Naive thymus-derived CD4-positive, alpha-beta T cell (primary cell): Measurements from ENCODE around the gene CEP72. TPM values are rescaled to one million over a fixed set of nuclear protein-coding genes. Genes with fewer than 3 reads are reported as not detected.

Experiments
- ATAC-seq: fragments of 150-1000 bp; cut with Tn5 transposase; 2 replicates; pipeline ENCODE4 v1.10.0; 2021; ENCODE audit warnings: mild to moderate bottlenecking, moderate library complexity
- CTCF ChIA-PET: fragments of 350-600 bp; sonication (Branson Sonifier 250); formaldehyde crosslinking; loops from one replicate; lab custom pipeline; 2021; ENCODE audit warnings: antibody characterized with exemption; lab: Charles Lee
- POLR2A ChIA-PET: fragments of 350-600 bp; sonication (Branson Sonifier 250); formaldehyde crosslinking; loops from one replicate; lab custom pipeline; 2021; ENCODE audit warnings: antibody characterized with exemption, inconsistent platforms; lab: Charles Lee
- DNase-seq, 9 donors: peaks; one replicate each; pipeline versions ENCODE4 v3.0.0 to v3.0.0-alpha.2; 2020 to 2022; ENCODE audit warnings: mixed read lengths in 1 of 9
- H3K27ac ChIP-seq: one replicate; pipeline ENCODE4 v1.7.0; 2013; ENCODE audit warnings: mild to moderate bottlenecking, low read depth, low read length, moderate library complexity
- H3K27me3 ChIP-seq, 2 donors: one replicate each; pipeline ENCODE4 v1.7.0; 2013; ENCODE audit warnings: low read length in 2 of 2, mild to moderate bottlenecking in 2 of 2, moderate library complexity in 2 of 2; ENCODE audit not compliant: control insufficient read depth in 2 of 2, insufficient read depth in 2 of 2
- H3K36me3 ChIP-seq, 3 experiments: 1 replicate in 2 of 3; 2 replicates in 1 of 3; pipeline ENCODE4 v1.7.0; 2013; ENCODE audit warnings: low read length in 3 of 3, mild to moderate bottlenecking in 3 of 3, moderate library complexity in 1 of 3; ENCODE audit not compliant: insufficient read depth in 3 of 3, control insufficient read depth in 2 of 3
- H3K4me1 ChIP-seq, 2 donors: one replicate each; pipeline ENCODE4 v1.7.0; 2013; ENCODE audit warnings: low read length in 2 of 2, mild to moderate bottlenecking in 2 of 2, moderate library complexity in 1 of 2; ENCODE audit not compliant: control insufficient read depth in 2 of 2, insufficient read depth in 2 of 2
- H3K4me3 ChIP-seq: 2 replicates; pipeline ENCODE4 v1.7.0; 2013; ENCODE audit warnings: mild to moderate bottlenecking, low read length
- H3K9me3 ChIP-seq, 3 experiments: 1 replicate in 2 of 3; 2 replicates in 1 of 3; pipeline ENCODE4 v1.7.0; 2013; ENCODE audit warnings: low read length in 3 of 3; ENCODE audit not compliant: control insufficient read depth in 2 of 3
- H3K27ac Mint-ChIP-seq, 9 donors: one replicate each; pipeline ENCODE4 v1.8.0; 2020 to 2022; ENCODE audit warnings: mixed read lengths in 9 of 9, mild to moderate bottlenecking in 8 of 9, moderate library complexity in 5 of 9, inconsistent platforms in 2 of 9
- H3K27me3 Mint-ChIP-seq, 5 donors: one replicate each; pipeline ENCODE4 v1.8.0; 2021 to 2022; ENCODE audit warnings: mixed read lengths in 5 of 5, mild to moderate bottlenecking in 1 of 5
- H3K36me3 Mint-ChIP-seq, 5 donors: one replicate each; pipeline ENCODE4 v1.8.0; 2020 to 2022; ENCODE audit warnings: mixed read lengths in 5 of 5, mild to moderate bottlenecking in 3 of 5, inconsistent platforms in 1 of 5
- H3K4me1 Mint-ChIP-seq, 7 donors: one replicate each; pipeline ENCODE4 v1.8.0; 2020 to 2022; ENCODE audit warnings: mixed read lengths in 7 of 7, mild to moderate bottlenecking in 3 of 7, inconsistent platforms in 1 of 7
- H3K4me3 Mint-ChIP-seq, 10 donors: one replicate each; pipeline ENCODE4 v1.8.0; 2020 to 2022; ENCODE audit warnings: mild to moderate bottlenecking in 10 of 10, mixed read lengths in 10 of 10, moderate library complexity in 6 of 10, inconsistent platforms in 2 of 10
- H3K9me3 Mint-ChIP-seq, 11 donors: one replicate each; pipeline ENCODE4 v1.8.0; 2020 to 2022; ENCODE audit warnings: mixed read lengths in 11 of 11, mild to moderate bottlenecking in 4 of 11, inconsistent platforms in 1 of 11, moderate library complexity in 1 of 11
- intact Hi-C, 2 donors: fragments of 100-400 bp; cut with micrococcal nuclease; formaldehyde crosslinking; loops; one replicate each; pipeline ENCODE4 v1.15.1; 2023
- polyA plus RNA-seq, 2 donors: library from polyadenylated mRNA; unstranded; fragments of 300-500 nt; fragmentation: Illumina TruSeq; gene quantifications; one replicate each; pipeline ENCODE4 v1.2.3, GENCODE V29; 2021
- total RNA-seq, 6 experiments: library from RNA in 5 of 6; stranded (reverse) in 5 of 6; gene quantifications; 1 replicate in 5 of 6; 2 replicates in 1 of 6; pipeline ENCODE4 v1.2.3 and lab custom pipeline; 2021 to 2026

The CEP72 gene
- total and polyA plus RNA-seq, 7 experiments from 2014 or later: 6.0 to 33.8 (median 16.4) TPM

- no peak for ATAC-seq
- H3K27ac Mint-ChIP-seq: no peak overlapping the region
- intact Hi-C loops: no loop called here
- no peak overlapping the region for H3K4me3 Mint-ChIP-seq
- no peak overlapping the region for H3K4me3 ChIP-seq
- POLR2A ChIA-PET: no interaction called here
- H3K27me3 ChIP-seq: no peaks in the 10 kb centered on the region
- DNase-seq: no peak
- H3K36me3 ChIP-seq: peaks cover 0 to 66% (median 0%) of the 10 kb centered on the region in 3 experiments
- H3K9me3 ChIP-seq: no peaks in the 10 kb centered on the region
- H3K27me3 Mint-ChIP-seq: no peaks in the 10 kb centered on the region
- peaks cover 0 to 4% (median 0%) of the 10 kb centered on the region in 11 donors for H3K9me3 Mint-ChIP-seq
- CTCF ChIA-PET: no interaction called here
- no peak overlapping the region for H3K27ac ChIP-seq
- H3K4me1 ChIP-seq: no peaks in the 10 kb centered on the region
- peaks cover 18 to 38% (median 22%) of the 10 kb centered on the region in 5 donors for H3K36me3 Mint-ChIP-seq
- peaks cover 0 to 4% (median 0%) of the 10 kb centered on the region in 7 donors for H3K4me1 Mint-ChIP-seq
Measured at GRCh38 chr5:661891-662750, 50.0 kb downstream of the CEP72 start.

GRCh38 chr5:662751-663435 is 50.8 kb downstream of the CEP72 start:
- H3K4me3 ChIP-seq: no peak overlapping the region
- no peaks in the 10 kb centered on the region for H3K9me3 ChIP-seq
- H3K36me3 ChIP-seq: peaks cover 0 to 59% (median 0%) of the 10 kb centered on the region in 3 experiments
- H3K4me1 ChIP-seq: no peaks in the 10 kb centered on the region
- H3K27me3 ChIP-seq: no peaks in the 10 kb centered on the region
- H3K36me3 Mint-ChIP-seq: peaks cover 13 to 35% (median 21%) of the 10 kb centered on the region in 5 donors
- ChIA-PET POLR2A (no interaction called here), CTCF (no interaction called here)
- peaks cover 0 to under 1% (median 0%) of the 10 kb centered on the region in 11 donors for H3K9me3 Mint-ChIP-seq
- H3K27me3 Mint-ChIP-seq: no peaks in the 10 kb centered on the region
- intact Hi-C loops: no loop called here
- H3K4me3 Mint-ChIP-seq: no peak overlapping the region
- H3K27ac ChIP-seq: no peak overlapping the region
- peaks cover 0 to 9% (median 0%) of the 10 kb centered on the region in 7 donors for H3K4me1 Mint-ChIP-seq
- ATAC-seq (no peak), DNase-seq (no peak)
- H3K27ac Mint-ChIP-seq: no peak overlapping the region

GRCh38 chr5:663436-664342 is 51.5 kb downstream of the CEP72 start:
- no peak overlapping the region for H3K4me3 Mint-ChIP-seq
- intact Hi-C loops: no loop called here
- Histone ChIP-seq H3K27ac (no peak overlapping the region), H3K4me3 (no peak overlapping the region), H3K36me3 (peaks cover 0 to 56% (median 0%) of the 10 kb centered on the region in 3 experiments), H3K9me3 (no peaks in the 10 kb centered on the region), H3K4me1 (no peaks in the 10 kb centered on the region), H3K27me3 (no peaks in the 10 kb centered on the region)
- ATAC-seq (no peak), DNase-seq (no peak)
- CTCF ChIA-PET: no interaction called here
- H3K27me3 Mint-ChIP-seq: no peaks in the 10 kb centered on the region
- peaks cover 0 to 9% (median 0%) of the 10 kb centered on the region in 7 donors for H3K4me1 Mint-ChIP-seq
- POLR2A ChIA-PET: no interaction called here
- peaks cover 13 to 30% (median 19%) of the 10 kb centered on the region in 5 donors for H3K36me3 Mint-ChIP-seq
- no peaks in the 10 kb centered on the region for H3K9me3 Mint-ChIP-seq
- no peak overlapping the region for H3K27ac Mint-ChIP-seq

- H3K27me3 Mint-ChIP-seq: no peaks in the 10 kb centered on the region
- Histone ChIP-seq H3K27ac (no peak overlapping the region), H3K4me1 (no peaks in the 10 kb centered on the region), H3K27me3 (no peaks in the 10 kb centered on the region), H3K36me3 (peaks cover 0 to 50% (median 0%) of the 10 kb centered on the region in 3 experiments), H3K9me3 (no peaks in the 10 kb centered on the region), H3K4me3 (no peak overlapping the region)
- ATAC-seq (no peak), DNase-seq (no peak)
- peaks cover 0 to 9% (median 0%) of the 10 kb centered on the region in 7 donors for H3K4me1 Mint-ChIP-seq
- CTCF ChIA-PET: no interaction called here
- intact Hi-C loops: no loop called here
- peaks cover 9 to 24% (median 13%) of the 10 kb centered on the region in 5 donors for H3K36me3 Mint-ChIP-seq
- H3K9me3 Mint-ChIP-seq: no peaks in the 10 kb centered on the region
- no peak overlapping the region for H3K4me3 Mint-ChIP-seq
- no peak overlapping the region for H3K27ac Mint-ChIP-seq
- POLR2A ChIA-PET: no interaction called here
Measured at GRCh38 chr5:664343-664993, 52.3 kb downstream of the CEP72 start.

GRCh38 chr5:664994-665360 is 52.8 kb downstream of the CEP72 start:
- CTCF ChIA-PET: no interaction called here
- intact Hi-C loops: no loop called here
- no peak overlapping the region for H3K27ac Mint-ChIP-seq
- Histone ChIP-seq H3K36me3 (peaks cover 0 to 45% (median 0%) of the 10 kb centered on the region in 3 experiments), H3K9me3 (no peaks in the 10 kb centered on the region), H3K27ac (no peak overlapping the region), H3K4me3 (no peak overlapping the region), H3K4me1 (no peaks in the 10 kb centered on the region), H3K27me3 (no peaks in the 10 kb centered on the region)
- H3K4me1 Mint-ChIP-seq: peaks cover 0 to 9% (median 0%) of the 10 kb centered on the region in 7 donors
- H3K4me3 Mint-ChIP-seq: no peak overlapping the region
- ATAC-seq: no peak
- no peak for DNase-seq
- POLR2A ChIA-PET: no interaction called here
- H3K36me3 Mint-ChIP-seq: peaks cover 5 to 19% (median 11%) of the 10 kb centered on the region in 5 donors
- H3K27me3 Mint-ChIP-seq: no peaks in the 10 kb centered on the region
- no peaks in the 10 kb centered on the region for H3K9me3 Mint-ChIP-seq

- ChIA-PET CTCF (no interaction called here), POLR2A (no interaction called here)
- DNase-seq (no peak), ATAC-seq (no peak)
- H3K27me3 Mint-ChIP-seq: no peaks in the 10 kb centered on the region
- Histone ChIP-seq H3K27me3 (no peaks in the 10 kb centered on the region), H3K9me3 (no peaks in the 10 kb centered on the region), H3K4me1 (no peaks in the 10 kb centered on the region), H3K27ac (no peak overlapping the region), H3K4me3 (no peak overlapping the region), H3K36me3 (peaks cover 0 to 41% (median 0%) of the 10 kb centered on the region in 3 experiments)
- no peak overlapping the region for H3K27ac Mint-ChIP-seq
- H3K4me1 Mint-ChIP-seq: peaks cover 0 to 9% (median 0%) of the 10 kb centered on the region in 7 donors
- peaks cover 2 to 13% (median 6%) of the 10 kb centered on the region in 5 donors for H3K36me3 Mint-ChIP-seq
- H3K9me3 Mint-ChIP-seq: no peaks in the 10 kb centered on the region
- intact Hi-C loops: no loop called here
- H3K4me3 Mint-ChIP-seq: no peak overlapping the region
Measured at GRCh38 chr5:665541-665955, 53.4 kb downstream of the CEP72 start.
